Pons (tissue), 1 donor: ENCODE measurements around the gene WDPCP.
A peak's percentile ranks its signal among the peaks of the same experiment; 100 is the strongest.
"Not testable (repeated sequence)": the region's sequence is repeated elsewhere in the genome, so short reads cannot be mapped to it uniquely, and the experiment has no call there.

Experiments used
- DNase-seq: peaks from one replicate; pipeline ENCODE4 v3.0.0-alpha.2; 2016; ENCODE audit warnings: low spot score

Gene WDPCP

GRCh38 chr2:63588385-63589147 lies at the start of gene WDPCP, which contains the start of gene MDH1:
WDPCP (minus strand) TSS chr2:63588477; CDS start chr2:63588271, 206 bp downstream.
MDH1 (plus strand) TSS chr2:63588963; CDS start chr2:63589044, 81 bp downstream.
- DNase-seq = peak; percentile 99

GRCh38 chr2:63632382-63632781 lies 44.1 kb upstream of the WDPCP start:
- no peak for DNase-seq

- no peak for DNase-seq
Observed at GRCh38 chr2:63631501-63631900, 43.2 kb upstream of the WDPCP start.

DNA sequence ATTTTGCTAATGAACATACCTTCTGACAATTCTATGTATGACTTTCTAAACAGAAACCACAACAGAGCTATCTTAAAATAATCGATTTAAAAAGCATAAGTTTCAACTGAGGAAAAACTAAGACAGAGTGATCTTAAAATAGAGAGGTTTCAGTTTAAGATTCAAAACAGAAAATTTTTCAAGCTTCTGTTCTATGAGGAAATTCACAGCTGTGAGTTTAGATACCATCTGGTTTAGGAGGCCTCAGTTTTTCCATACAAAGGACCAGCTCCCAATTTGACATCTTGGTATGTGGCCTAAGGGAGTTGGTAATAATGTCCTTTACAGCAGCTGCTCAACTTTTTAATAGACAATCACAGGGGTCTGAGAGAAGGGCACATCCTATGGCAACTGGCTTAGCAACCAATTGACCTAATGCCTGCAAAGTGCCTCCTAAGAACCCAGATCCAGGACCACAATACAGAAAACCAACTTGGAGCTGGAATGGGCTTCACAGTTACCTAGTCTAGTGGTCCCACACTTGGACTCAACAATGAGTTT lies 40.2 kb upstream of the WDPCP start:
- no peak for DNase-seq

- no peak for DNase-seq
Observed at GRCh38 chr2:63627866-63628265, 39.6 kb upstream of the WDPCP start.

DNA sequence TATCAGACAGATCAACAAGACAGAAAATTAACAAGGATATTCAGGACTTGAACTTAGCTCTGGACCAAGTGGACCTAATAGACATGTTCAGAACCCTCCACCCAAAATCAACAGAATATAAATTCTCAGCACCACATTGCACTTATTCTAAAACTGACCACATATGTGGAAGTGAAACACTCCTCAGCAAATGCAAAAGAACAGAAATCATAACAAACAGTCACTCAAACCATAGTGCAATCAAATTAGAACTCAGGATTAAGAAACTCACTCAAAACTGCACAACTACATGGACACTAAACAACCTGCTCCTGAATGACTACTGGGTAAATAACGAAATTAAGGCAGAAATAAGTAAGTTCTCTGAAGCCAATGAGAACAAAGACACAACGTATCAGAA lies 35.5 kb upstream of the WDPCP start:
- DNase-seq = not testable (repeated sequence)

DNA sequence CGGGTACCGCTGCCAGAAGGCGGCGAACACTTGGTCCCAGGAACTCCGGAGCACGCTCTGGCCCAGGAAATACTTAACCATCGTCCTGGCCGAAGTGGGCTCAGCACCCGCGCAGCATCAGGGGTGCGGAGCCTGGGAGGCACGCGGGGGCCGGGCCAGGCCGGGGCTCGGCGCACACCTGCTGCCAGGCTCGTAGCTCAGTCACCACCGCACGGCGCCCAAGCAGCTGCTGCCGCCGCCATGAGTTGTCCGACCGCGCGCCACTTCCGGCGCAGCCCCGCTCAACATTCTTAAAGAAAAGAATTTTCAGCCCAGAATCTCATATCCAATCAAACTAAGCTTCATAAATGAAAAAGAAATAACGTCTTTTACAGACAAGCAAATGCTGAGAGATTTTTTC lies 34.5 kb upstream of the WDPCP start:
- no peak for DNase-seq

DNA sequence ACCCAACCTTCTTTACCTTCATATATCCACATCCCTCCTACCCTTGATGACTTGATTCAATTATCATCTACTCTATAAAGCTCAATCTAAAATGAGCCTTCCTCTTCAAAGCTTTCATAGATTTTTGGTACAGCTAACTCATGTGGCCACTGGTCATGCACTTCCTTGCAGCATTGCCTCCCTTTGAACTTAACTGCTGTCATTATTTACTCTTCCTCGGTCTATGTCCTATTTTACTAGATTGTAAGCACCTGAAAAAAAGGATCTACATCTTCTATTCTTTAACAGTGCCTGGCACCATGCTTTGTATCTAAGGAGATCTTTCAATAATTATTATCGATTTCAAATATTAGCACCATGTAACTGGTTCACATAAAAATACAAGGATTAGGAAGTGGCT lies 31.1 kb upstream of the WDPCP start:
- no peak for DNase-seq

- DNase-seq = no peak
Observed at GRCh38 chr2:63617366-63617765, 29.1 kb upstream of the WDPCP start.

GRCh38 chr2:63614983-63615945 lies 27.0 kb upstream of the WDPCP start:
- no peak for DNase-seq

DNA sequence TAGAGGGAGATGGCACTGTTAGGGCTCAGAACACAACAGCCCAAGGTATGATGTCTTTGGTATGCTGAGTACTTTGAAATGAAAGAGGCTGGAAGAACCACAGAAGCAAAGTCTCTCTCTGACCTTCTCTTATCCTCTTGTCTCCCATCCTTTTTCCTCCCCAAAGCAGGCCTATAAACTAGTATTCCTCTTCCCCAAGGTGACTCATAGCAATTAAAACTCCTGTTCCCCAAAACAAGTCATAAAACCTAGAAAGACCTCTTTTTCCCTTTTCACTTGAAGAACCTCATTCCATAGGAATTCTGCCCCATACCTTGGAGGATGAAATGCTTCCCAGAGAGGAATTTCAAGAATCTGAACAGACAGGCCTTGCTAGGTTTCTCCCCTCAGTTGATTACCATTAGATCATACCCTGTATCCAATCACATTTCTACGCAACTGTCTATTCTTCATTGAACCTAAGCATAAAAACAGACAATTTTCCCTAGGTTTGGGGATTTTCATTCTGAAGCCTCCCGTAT lies 26.2 kb upstream of the WDPCP start:
- no peak for DNase-seq

- DNase-seq = no peak
Observed at GRCh38 chr2:63613391-63613901, 25.2 kb upstream of the WDPCP start.

- DNase-seq = no peak
Observed at GRCh38 chr2:63610525-63610924, 22.2 kb upstream of the WDPCP start.

DNA sequence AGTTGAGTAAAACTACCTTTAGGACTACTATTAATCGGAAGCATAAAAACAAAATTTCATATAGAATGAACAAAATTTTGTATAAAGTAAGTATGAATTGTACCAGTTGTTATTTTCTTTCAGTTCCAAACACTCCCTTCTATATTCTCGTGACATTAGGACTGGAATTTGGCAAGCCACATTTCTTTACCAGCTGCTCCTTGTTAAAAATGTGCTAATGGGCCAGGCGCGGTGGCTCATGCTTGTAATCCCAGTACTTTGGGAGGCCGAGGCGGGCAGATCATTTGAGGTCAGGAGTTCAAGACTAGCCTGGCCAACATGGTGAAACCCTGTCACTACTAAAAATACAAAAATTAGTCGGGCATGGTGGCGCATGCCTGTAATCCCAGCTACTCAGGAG lies 20.6 kb upstream of the WDPCP start:
- DNase-seq = not testable (repeated sequence)

GRCh38 chr2:63604666-63605065 lies 16.4 kb upstream of the WDPCP start:
- no peak for DNase-seq

DNA sequence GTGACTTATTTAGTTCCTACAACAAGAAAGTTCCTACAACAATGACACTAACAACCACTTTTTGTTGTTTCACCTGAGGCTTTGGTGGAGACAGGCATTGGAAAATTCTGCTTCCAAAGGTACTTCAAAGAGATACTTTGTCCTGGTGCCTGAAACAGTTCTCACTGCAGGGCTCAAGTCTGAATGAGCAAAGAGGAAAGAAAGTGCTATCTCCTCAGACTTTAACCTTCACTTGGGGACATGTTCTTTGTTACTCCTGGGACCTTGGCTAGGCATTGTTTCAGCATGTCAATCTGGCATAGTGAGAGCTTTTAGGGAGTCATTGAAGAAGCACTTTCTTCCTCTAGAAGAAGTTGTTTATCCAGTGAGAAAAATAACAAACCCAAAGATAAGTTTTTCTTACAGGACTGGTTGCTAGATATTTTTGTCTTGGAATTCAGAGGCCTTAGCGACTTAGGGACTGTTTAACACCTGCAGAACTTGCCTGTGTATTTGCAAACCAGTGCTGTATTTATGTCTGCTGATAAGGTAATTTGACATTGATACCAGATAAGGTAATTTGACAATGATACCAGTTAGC lies 12.7 kb upstream of the WDPCP start:
- DNase-seq = no peak

- DNase-seq = no peak
Observed at GRCh38 chr2:63598981-63599380, 10.7 kb upstream of the WDPCP start.

GRCh38 chr2:63596401-63596883 lies 8.2 kb upstream of the WDPCP start:
- no peak for DNase-seq

- no peak for DNase-seq
Observed at GRCh38 chr2:63594660-63595059, 6.4 kb upstream of the WDPCP start.

DNA sequence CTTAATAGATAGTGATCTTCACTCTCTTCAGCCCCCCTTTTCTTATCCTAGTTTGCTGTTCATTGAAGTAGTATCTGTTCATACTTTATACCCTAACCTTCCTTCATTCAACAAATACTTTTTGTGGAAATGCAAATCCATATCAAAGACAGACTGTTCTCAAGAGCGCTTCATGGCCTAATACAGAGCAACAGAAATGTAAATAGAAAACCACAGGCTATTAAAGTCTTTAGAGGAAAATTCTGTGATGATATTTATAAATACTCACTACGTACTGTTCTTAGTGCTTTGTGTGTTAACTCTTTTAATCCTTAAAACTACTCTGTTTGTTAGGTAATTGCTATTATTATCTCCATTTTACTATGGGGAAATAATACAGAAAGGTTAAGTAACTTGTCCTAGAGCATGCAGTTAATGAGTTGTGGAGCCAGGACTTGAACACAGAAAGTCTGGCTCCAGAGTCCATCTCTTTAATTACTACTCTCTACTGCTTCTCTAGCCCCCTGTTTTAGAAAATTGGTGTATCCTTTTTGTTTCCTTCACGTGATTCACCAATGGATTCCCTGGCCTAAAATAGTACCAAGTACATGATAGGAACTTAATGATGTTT lies 3.4 kb upstream of the WDPCP start:
- DNase-seq = no peak
